Measurements from ENCODE around the gene PTH2. TPM values are rescaled to one million over a fixed set of nuclear protein-coding genes. Genes with fewer than 3 reads are reported as not detected.
"Not testable (repeated sequence)": the region's sequence is repeated elsewhere in the genome, so short reads cannot be mapped to it uniquely, and the experiment has no call there.

The PTH2 gene
- total RNA-seq, 1 donor from 2014 or later, result not detected

DNA sequence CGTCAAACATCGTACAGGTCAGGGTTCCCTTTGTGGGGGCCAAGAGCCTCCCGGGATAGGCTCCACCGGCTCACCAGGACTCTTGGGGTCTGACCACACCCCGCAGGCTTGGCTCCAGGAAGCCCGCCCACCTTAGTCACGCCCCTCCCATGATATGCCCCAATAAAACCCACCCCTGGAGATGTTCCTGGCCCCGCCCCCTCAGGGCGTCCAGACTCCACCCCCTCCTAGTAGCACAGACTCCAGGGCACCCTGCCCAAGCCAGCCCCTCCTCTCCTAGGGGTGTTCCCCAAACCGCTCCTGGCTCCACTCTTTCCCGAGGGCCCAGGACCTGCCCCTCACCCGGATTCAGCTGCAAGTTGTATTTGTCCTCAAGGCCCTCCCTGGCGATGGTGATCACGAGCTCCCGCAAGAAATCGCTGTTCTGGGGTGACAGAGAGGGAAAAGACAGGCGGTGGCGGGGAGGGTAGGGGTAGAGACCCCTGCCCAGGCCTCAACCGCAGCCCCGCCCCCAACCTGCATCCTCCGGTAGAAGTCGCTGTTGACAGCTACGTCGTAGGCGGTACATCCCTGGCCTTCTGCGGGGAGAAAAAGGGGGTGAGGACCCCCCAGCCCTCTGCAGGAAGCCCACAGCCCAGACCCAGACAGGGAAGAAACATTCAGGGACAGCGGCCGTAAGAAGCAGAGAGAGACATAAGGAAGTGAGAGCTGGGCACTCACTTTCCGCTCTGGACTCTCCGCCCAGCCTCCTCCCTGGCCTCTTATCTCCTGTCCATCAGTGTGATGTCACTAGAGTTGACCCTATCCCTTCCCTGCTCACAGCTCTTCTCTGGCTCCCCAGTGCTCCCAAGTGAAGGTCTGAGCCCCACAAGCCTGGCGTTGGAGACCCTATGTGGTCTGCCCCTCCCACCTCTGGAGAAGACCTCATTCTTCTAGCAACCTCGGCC lies 24.5 kb upstream of the PTH2 start:
- H3K4me1 Mint-ChIP-seq (ENCODE audit: low read depth), result peaks cover 21% of the 10 kb centered on the region
- peaks cover 3% of the 10 kb centered on the region for H3K36me3 Mint-ChIP-seq (ENCODE audit: low read depth)
- no peak overlapping the region for H3K4me3 Mint-ChIP-seq (ENCODE audit: unreplicated experiment)
- no peak for TF ChIP-seq CTCF (IDR thresholded peaks at IDR 0.05)
- DNase-seq (ENCODE audit: low spot score), result no peak
- no peaks in the 10 kb centered on the region for H3K9me3 Mint-ChIP-seq (ENCODE audit: low read depth)
- H3K27me3 Mint-ChIP-seq (ENCODE audit: low read depth), result no peaks in the 10 kb centered on the region
- H3K27ac Mint-ChIP-seq (ENCODE audit: unreplicated experiment), result no peak overlapping the region

DNA sequence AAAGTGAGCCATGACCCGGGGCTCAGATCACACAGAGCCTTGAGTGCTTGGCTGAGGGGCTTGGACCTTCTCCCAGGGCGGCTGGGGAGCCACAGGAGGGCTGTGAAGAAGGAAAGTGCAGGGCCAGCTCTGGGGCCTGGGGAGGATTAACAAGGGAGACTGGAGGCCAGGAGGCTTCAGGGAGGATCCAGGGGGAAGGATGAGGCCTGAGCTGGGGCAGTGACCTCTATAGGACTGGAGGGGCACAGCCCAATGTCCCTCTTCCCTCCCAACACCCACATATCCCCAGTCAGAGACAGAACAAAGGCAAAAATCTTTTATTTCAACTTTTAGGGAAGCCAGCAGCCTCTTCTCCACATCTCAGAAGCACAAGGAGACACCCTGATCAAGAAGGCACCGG lies 22.8 kb upstream of the PTH2 start:
- no peak overlapping the region for H3K4me3 Mint-ChIP-seq (ENCODE audit: unreplicated experiment)
- DNase-seq (ENCODE audit: low spot score), result no peak

DNA sequence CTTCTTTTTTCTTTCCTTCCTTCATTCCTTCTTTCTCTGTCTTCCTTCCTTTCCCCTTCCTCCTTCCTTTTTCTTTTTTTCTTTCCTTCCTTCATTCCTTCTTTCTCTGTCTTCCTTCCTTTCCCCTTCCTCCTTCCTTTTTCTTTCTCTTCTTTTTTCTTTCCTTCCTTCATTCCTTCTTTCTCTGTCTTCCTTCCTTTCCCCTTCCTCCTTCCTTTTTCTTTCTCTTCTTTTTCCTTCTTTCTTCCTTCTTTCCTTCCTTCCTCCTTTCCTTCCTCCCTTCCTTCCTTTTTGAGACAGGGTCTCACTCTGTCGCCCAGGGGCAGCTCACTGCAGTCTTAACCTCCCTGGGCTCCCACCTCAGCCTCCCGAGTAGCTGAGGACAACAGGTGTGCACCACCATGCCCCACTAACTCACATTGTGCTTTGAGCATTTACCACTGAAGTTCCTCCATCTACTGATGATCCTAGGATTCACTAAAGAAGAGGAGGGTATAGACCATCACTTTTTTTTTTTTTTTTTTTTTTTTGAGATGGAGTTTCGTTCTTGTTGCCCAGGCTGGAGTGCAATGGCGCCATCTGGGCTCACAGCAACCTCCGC lies 21.0 kb upstream of the PTH2 start:
- peaks cover 30% of the 10 kb centered on the region for H3K27me3 Mint-ChIP-seq (ENCODE audit: low read depth)
- peaks cover 21% of the 10 kb centered on the region for H3K4me1 Mint-ChIP-seq (ENCODE audit: low read depth)
- not testable (repeated sequence) for H3K36me3 Mint-ChIP-seq (ENCODE audit: low read depth); H3K9me3 Mint-ChIP-seq (ENCODE audit: low read depth); DNase-seq (ENCODE audit: low spot score)
- H3K27ac Mint-ChIP-seq (ENCODE audit: unreplicated experiment), result peak overlapping the region; percentile 5
- H3K4me3 Mint-ChIP-seq (ENCODE audit: unreplicated experiment), result peak overlapping the region; percentile 76

More for the DNA sequence above, 22.8 kb upstream of the PTH2 start:
- TF ChIP-seq CTCF (IDR thresholded peaks at IDR 0.05), result no peak
- no peaks in the 10 kb centered on the region for H3K9me3 Mint-ChIP-seq (ENCODE audit: low read depth)
- H3K27ac Mint-ChIP-seq (ENCODE audit: unreplicated experiment), result no peak overlapping the region
- H3K27me3 Mint-ChIP-seq (ENCODE audit: low read depth), result peaks cover 12% of the 10 kb centered on the region
- H3K4me1 Mint-ChIP-seq (ENCODE audit: low read depth), result peaks cover 21% of the 10 kb centered on the region
- peaks cover 3% of the 10 kb centered on the region for H3K36me3 Mint-ChIP-seq (ENCODE audit: low read depth)

- Mint-ChIP-seq H3K27ac (ENCODE audit: unreplicated experiment) (peak overlapping the region; percentile 87), H3K27me3 (ENCODE audit: low read depth) (peaks cover 36% of the 10 kb centered on the region), H3K9me3 (ENCODE audit: low read depth) (no peaks in the 10 kb centered on the region), H3K36me3 (ENCODE audit: low read depth) (no peaks in the 10 kb centered on the region), H3K4me1 (ENCODE audit: low read depth) (peaks cover 21% of the 10 kb centered on the region), H3K4me3 (ENCODE audit: unreplicated experiment) (peak overlapping the region; percentile 76)
- peak; percentile 97 for DNase-seq (ENCODE audit: low spot score)
- peak; percentile 97 for TF ChIP-seq CTCF (IDR thresholded peaks at IDR 0.05)
Measured at GRCh38 chr19:49443366-49444099, 20.3 kb upstream of the PTH2 start.

GRCh38 chr19:49442771-49443365 lies 19.6 kb upstream of the PTH2 start:
- Mint-ChIP-seq H3K4me1 (ENCODE audit: low read depth) (peaks cover 21% of the 10 kb centered on the region), H3K27me3 (ENCODE audit: low read depth) (peaks cover 43% of the 10 kb centered on the region), H3K36me3 (ENCODE audit: low read depth) (no peaks in the 10 kb centered on the region), H3K27ac (ENCODE audit: unreplicated experiment) (peak overlapping the region; percentile 87), H3K9me3 (ENCODE audit: low read depth) (no peaks in the 10 kb centered on the region), H3K4me3 (ENCODE audit: unreplicated experiment) (peak overlapping the region; percentile 76)
- no peak for TF ChIP-seq CTCF (IDR thresholded peaks at IDR 0.05)
- DNase-seq (ENCODE audit: low spot score), result peak; percentile 96
